ENCODE data around the gene ATRNL1. TPM values are rescaled to one million over a fixed set of nuclear protein-coding genes. Genes with fewer than 3 reads are reported as not detected.

Gene ATRNL1
- total and polyA plus RNA-seq, 2 experiments from 2014 or later = 5.9 to 17.4 TPM

DNA sequence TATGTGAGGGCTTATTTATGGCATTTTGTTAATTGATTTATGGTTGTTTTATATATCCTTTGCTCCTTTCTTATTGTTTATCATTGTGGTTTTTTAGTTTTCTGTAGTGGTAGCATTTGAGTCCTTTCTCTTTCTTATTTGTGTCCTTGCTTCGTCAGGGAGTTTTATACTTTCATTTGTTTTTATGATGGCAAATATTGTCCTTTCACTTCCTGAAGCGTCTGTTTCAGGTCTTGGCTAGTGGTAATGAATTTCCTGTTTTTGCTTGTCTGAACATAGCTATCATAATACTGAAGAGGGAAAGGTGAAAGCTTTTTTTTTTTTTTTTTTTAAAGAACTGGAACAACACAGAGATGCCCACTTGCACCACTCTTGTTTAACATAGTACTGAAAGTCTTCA is 228.2 kb downstream of the ATRNL1 start:
- H3K4me2 ChIP-seq = no peak overlapping the region
- no peaks in the 10 kb centered on the region for H3K9me3 ChIP-seq (ENCODE audit: low read depth)
- no peak overlapping the region for H2AFZ ChIP-seq
- WGBS (ENCODE audit: low lambda C conversion rate, missing lambda C conversion rate) = 49% methylated on average over 2 of the region's 2 CpGs
- TF ChIP-seq, protein P1, sequence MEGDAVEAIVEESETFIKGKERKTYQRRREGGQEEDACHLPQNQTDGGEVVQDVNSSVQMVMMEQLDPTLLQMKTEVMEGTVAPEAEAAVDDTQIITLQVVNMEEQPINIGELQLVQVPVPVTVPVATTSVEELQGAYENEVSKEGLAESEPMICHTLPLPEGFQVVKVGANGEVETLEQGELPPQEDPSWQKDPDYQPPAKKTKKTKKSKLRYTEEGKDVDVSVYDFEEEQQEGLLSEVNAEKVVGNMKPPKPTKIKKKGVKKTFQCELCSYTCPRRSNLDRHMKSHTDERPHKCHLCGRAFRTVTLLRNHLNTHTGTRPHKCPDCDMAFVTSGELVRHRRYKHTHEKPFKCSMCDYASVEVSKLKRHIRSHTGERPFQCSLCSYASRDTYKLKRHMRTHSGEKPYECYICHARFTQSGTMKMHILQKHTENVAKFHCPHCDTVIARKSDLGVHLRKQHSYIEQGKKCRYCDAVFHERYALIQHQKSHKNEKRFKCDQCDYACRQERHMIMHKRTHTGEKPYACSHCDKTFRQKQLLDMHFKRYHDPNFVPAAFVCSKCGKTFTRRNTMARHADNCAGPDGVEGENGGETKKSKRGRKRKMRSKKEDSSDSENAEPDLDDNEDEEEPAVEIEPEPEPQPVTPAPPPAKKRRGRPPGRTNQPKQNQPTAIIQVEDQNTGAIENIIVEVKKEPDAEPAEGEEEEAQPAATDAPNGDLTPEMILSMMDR (IDR thresholded peaks at IDR 0.05; ENCODE audit: poor library complexity) = no peak
- no peak for TF ChIP-seq EZH2phosphoT487 (IDR thresholded peaks at IDR 0.05; ENCODE audit: low read depth, severe bottlenecking, unreplicated experiment)
- TF ChIP-seq EZH2 (IDR thresholded peaks at IDR 0.05; ENCODE audit: borderline replicate concordance) = no peak
- H3K27ac ChIP-seq = no peak overlapping the region
- no peaks in the 10 kb centered on the region for H3K4me1 ChIP-seq (ENCODE audit: insufficient read depth)
- no peak for DNase-seq (ENCODE audit: low spot score)
- no peak overlapping the region for H3K4me3 ChIP-seq
- no peaks in the 10 kb centered on the region for H3K9me2 ChIP-seq (replicated peaks; ENCODE audit: insufficient read depth)
- H3K79me2 ChIP-seq = no peaks in the 10 kb centered on the region
- H4K20me1 ChIP-seq (ENCODE audit: insufficient read depth, poor library complexity, severe bottlenecking) = no peaks in the 10 kb centered on the region
- no peaks in the 10 kb centered on the region for H3K36me3 ChIP-seq (replicated peaks; ENCODE audit: insufficient read depth, low read depth)
- no peaks in the 10 kb centered on the region for H3K27me3 ChIP-seq

DNA sequence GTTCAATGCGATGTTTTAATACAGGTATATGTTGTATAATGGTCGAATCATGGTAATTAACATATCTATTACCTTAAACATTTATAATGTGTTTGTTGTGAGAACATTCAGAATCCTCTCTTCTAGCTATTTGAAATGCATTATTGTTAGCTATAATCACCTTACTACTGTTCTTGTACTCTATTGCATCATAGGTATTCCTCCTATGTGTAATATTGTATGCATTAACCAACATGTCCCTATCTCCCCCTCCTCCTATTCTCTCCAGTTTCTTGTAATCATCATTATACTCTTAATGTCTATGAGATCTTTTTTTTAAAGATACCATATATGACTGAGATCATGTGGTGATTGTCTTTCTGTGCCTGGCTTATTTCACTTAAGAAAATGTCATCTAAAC is 235.2 kb downstream of the ATRNL1 start:
- no peaks in the 10 kb centered on the region for H4K20me1 ChIP-seq (ENCODE audit: insufficient read depth, poor library complexity, severe bottlenecking)
- no peak for TF ChIP-seq EZH2phosphoT487 (IDR thresholded peaks at IDR 0.05; ENCODE audit: low read depth, severe bottlenecking, unreplicated experiment)
- TF ChIP-seq, protein P1 (IDR thresholded peaks at IDR 0.05; ENCODE audit: poor library complexity) = no peak
- TF ChIP-seq EZH2 (IDR thresholded peaks at IDR 0.05; ENCODE audit: borderline replicate concordance) = no peak
- H3K4me1 ChIP-seq (ENCODE audit: insufficient read depth) = no peaks in the 10 kb centered on the region
- no peaks in the 10 kb centered on the region for H3K36me3 ChIP-seq (replicated peaks; ENCODE audit: insufficient read depth, low read depth)
- H2AFZ ChIP-seq = no peak overlapping the region
- no peaks in the 10 kb centered on the region for H3K27me3 ChIP-seq
- no peaks in the 10 kb centered on the region for H3K79me2 ChIP-seq
- H3K9me2 ChIP-seq (replicated peaks; ENCODE audit: insufficient read depth) = no peaks in the 10 kb centered on the region
- H3K4me2 ChIP-seq = no peak overlapping the region
- WGBS (ENCODE audit: low lambda C conversion rate, missing lambda C conversion rate) = 89% methylated on average over 2 of the region's 2 CpGs
- H3K27ac ChIP-seq = no peak overlapping the region
- DNase-seq (ENCODE audit: low spot score) = no peak
- no peaks in the 10 kb centered on the region for H3K9me3 ChIP-seq (ENCODE audit: low read depth)
- no peak overlapping the region for H3K4me3 ChIP-seq

DNA sequence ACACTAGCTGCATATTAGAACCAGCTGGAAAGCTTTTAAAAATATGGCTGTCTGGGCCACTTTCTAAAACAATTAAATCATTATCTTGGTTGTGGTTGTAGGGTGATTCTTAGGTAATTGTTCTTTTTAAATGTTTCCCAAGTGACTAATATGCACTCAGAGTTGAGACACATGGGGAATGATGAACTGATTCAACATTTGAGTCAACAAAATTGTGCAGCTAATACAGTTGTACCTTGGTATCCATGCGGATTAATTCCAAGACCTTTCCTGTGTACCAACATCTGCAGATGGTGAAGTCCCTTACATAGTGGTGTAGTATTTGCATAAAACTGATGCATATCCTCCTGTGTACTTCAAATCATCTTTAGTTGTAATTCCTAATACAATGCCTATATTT is 242.2 kb downstream of the ATRNL1 start:
- no peaks in the 10 kb centered on the region for H3K9me2 ChIP-seq (replicated peaks; ENCODE audit: insufficient read depth)
- H3K4me1 ChIP-seq (ENCODE audit: insufficient read depth) = no peaks in the 10 kb centered on the region
- DNase-seq (ENCODE audit: low spot score) = no peak
- H4K20me1 ChIP-seq (ENCODE audit: insufficient read depth, poor library complexity, severe bottlenecking) = no peaks in the 10 kb centered on the region
- no peak for TF ChIP-seq EZH2phosphoT487 (IDR thresholded peaks at IDR 0.05; ENCODE audit: low read depth, severe bottlenecking, unreplicated experiment)
- TF ChIP-seq, protein P1 (IDR thresholded peaks at IDR 0.05; ENCODE audit: poor library complexity) = no peak
- TF ChIP-seq EZH2 (IDR thresholded peaks at IDR 0.05; ENCODE audit: borderline replicate concordance) = no peak
- H3K27ac ChIP-seq = no peak overlapping the region
- H3K9me3 ChIP-seq (ENCODE audit: low read depth) = no peaks in the 10 kb centered on the region
- no peak overlapping the region for H3K4me2 ChIP-seq
- H3K4me3 ChIP-seq = no peak overlapping the region
- no peaks in the 10 kb centered on the region for H3K27me3 ChIP-seq
- no peaks in the 10 kb centered on the region for H3K36me3 ChIP-seq (replicated peaks; ENCODE audit: insufficient read depth, low read depth)
- no peaks in the 10 kb centered on the region for H3K79me2 ChIP-seq
- no peak overlapping the region for H2AFZ ChIP-seq
- WGBS (ENCODE audit: low lambda C conversion rate, missing lambda C conversion rate) = 91% methylated on average over 1 of the region's 1 CpG

Measured in hepatocyte (in vitro differentiated cells).